ENCODE results near the gene PHB1. TPM values are rescaled to one million over a fixed set of nuclear protein-coding genes. Genes with fewer than 3 reads are reported as not detected.

PHB1 gene
- total RNA-seq, 4 donors from 2014 or later, result 98.7 to 108 (median 102) TPM

GRCh38 chr17:49407981-49408501 is 6.6 kb downstream of the PHB1 start:
- Histone ChIP-seq H3K4me3 (no peak overlapping the region), H3K9me3 (no peaks in the 10 kb centered on the region), H3K27me3 (no peaks in the 10 kb centered on the region), H3K4me1 (peaks cover 0 to 24% (median 0%) of the 10 kb centered on the region in 3 donors), H3K36me3 (peaks cover 0 to 99% of the 10 kb centered on the region in 2 donors), H3K27ac (no peak overlapping the region)
- TF ChIP-seq CTCF (IDR thresholded peaks at IDR 0.05), result peak in 2 of 4 experiments; percentile 43 to 64
- no peak for TF ChIP-seq POLR2A (IDR thresholded peaks at IDR 0.05)
- WGBS, 2 donors (ENCODE audit: low coverage in 1 of 2), result 0 to 80% methylated on average over 1 to 2 of the region's 9 CpGs
- ATAC-seq, result no peak

- Histone ChIP-seq H3K4me1 (peaks cover 0 to 29% (median 0%) of the 10 kb centered on the region in 3 donors), H3K4me3 (no peak overlapping the region), H3K27me3 (no peaks in the 10 kb centered on the region), H3K36me3 (peaks cover 0 to 98% of the 10 kb centered on the region in 2 donors), H3K9me3 (no peaks in the 10 kb centered on the region), H3K27ac (no peak overlapping the region)
- 77 to 89% methylated on average over 4 to 5 of the region's 9 CpGs for WGBS, 2 donors (ENCODE audit: low coverage in 1 of 2)
- no peak for TF ChIP-seq POLR2AphosphoS5 (IDR thresholded peaks at IDR 0.05)
- no peak for TF ChIP-seq POLR2A (IDR thresholded peaks at IDR 0.05)
- TF ChIP-seq CTCF (IDR thresholded peaks at IDR 0.05), result no peak
- TF ChIP-seq EP300 (IDR thresholded peaks at IDR 0.05), result no peak
- no peak for ATAC-seq
Observed at GRCh38 chr17:49407086-49407485, 7.6 kb downstream of the PHB1 start.

GRCh38 chr17:49406421-49407061 is 8.1 kb downstream of the PHB1 start:
- WGBS, 2 donors (ENCODE audit: low coverage in 1 of 2), result 91 to 93% methylated on average over 6 to 7 of the region's 9 CpGs
- H3K4me3 ChIP-seq, result no peak overlapping the region
- peaks cover 0 to 34% (median 0%) of the 10 kb centered on the region in 3 donors for H3K4me1 ChIP-seq
- no peak overlapping the region for H3K27ac ChIP-seq
- peaks cover 0 to 93% of the 10 kb centered on the region in 2 donors for H3K36me3 ChIP-seq
- no peak for ATAC-seq
- no peaks in the 10 kb centered on the region for H3K9me3 ChIP-seq
- TF ChIP-seq CTCF (IDR thresholded peaks at IDR 0.05) (no peak), POLR2A (IDR thresholded peaks at IDR 0.05) (no peak), EP300 (IDR thresholded peaks at IDR 0.05) (no peak), POLR2AphosphoS5 (IDR thresholded peaks at IDR 0.05) (no peak)
- no peaks in the 10 kb centered on the region for H3K27me3 ChIP-seq

- no peak for ATAC-seq
- Histone ChIP-seq H3K4me1 (peaks cover 0 to 38% (median 0%) of the 10 kb centered on the region in 3 donors), H3K27ac (no peak overlapping the region), H3K27me3 (no peaks in the 10 kb centered on the region), H3K9me3 (no peaks in the 10 kb centered on the region), H3K4me3 (no peak overlapping the region), H3K36me3 (peaks cover 0 to 76% of the 10 kb centered on the region in 2 donors)
- WGBS, 2 donors (ENCODE audit: low coverage in 1 of 2), result 94 to 100% methylated on average over 1 to 3 of the region's 14 CpGs
- TF ChIP-seq CTCF (IDR thresholded peaks at IDR 0.05) (no peak), POLR2A (IDR thresholded peaks at IDR 0.05) (no peak), POLR2AphosphoS5 (IDR thresholded peaks at IDR 0.05) (no peak), EP300 (IDR thresholded peaks at IDR 0.05) (no peak)
Observed at GRCh38 chr17:49404906-49405305, 9.8 kb downstream of the PHB1 start.

GRCh38 chr17:49404361-49404760 is 10.3 kb downstream of the PHB1 start:
- Histone ChIP-seq H3K36me3 (peaks cover 0 to 71% of the 10 kb centered on the region in 2 donors), H3K4me3 (no peak overlapping the region), H3K9me3 (no peaks in the 10 kb centered on the region), H3K4me1 (peaks cover 0 to 44% (median 0%) of the 10 kb centered on the region in 3 donors), H3K27me3 (no peaks in the 10 kb centered on the region), H3K27ac (peak overlapping the region in 3 of 4 donors; percentile 17 to 39 (median 31))
- WGBS, 2 donors (ENCODE audit: low coverage in 1 of 2), result 82 to 83% methylated on average over 6 to 7 of the region's 12 CpGs
- ATAC-seq, result no peak
- TF ChIP-seq EP300 (IDR thresholded peaks at IDR 0.05) (no peak), POLR2A (IDR thresholded peaks at IDR 0.05) (no peak), POLR2AphosphoS5 (IDR thresholded peaks at IDR 0.05) (no peak), CTCF (IDR thresholded peaks at IDR 0.05) (no peak)

All from gastroesophageal sphincter (tissue), 4 donors.